B cell (primary cell): Measurements from ENCODE around the gene NEK11.

Experiments
- EZH2 ChIP-seq: IDR thresholded peaks from 2 replicates; pipeline ENCODE4 v1.6.1; 2012; ENCODE audit warnings: borderline replicate concordance, low read depth, mild to moderate bottlenecking, moderate library complexity, low read length; ENCODE audit not compliant: insufficient read depth, poor library complexity, severe bottlenecking
- TF ChIP-seq, protein P1 (sequence below): fragments of 200-600 bp; IDR thresholded peaks from one replicate; pipeline ENCODE4 v1.8.0; 2022; ENCODE audit warnings: antibody characterized with exemption, mild to moderate bottlenecking

DNA sequence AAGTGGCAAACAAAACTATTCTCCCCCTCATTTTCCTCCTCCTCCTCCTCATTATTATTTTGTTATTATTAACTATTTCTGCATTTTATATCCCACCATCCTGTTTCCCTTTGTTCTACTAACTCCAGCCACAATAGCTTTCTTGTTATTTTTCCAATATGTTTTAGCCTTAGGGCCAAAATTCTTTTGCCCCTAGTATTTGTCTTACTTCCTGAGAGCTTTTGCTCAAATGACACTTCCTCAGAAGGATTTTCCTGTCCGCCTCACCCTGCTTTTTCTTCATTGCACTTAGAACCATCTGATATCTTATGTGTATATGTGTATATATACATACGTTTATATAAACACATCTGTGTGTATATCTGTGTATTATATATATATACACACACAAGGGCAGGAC, 322.2 kb downstream of the NEK11 start:
- TF ChIP-seq, protein P1, sequence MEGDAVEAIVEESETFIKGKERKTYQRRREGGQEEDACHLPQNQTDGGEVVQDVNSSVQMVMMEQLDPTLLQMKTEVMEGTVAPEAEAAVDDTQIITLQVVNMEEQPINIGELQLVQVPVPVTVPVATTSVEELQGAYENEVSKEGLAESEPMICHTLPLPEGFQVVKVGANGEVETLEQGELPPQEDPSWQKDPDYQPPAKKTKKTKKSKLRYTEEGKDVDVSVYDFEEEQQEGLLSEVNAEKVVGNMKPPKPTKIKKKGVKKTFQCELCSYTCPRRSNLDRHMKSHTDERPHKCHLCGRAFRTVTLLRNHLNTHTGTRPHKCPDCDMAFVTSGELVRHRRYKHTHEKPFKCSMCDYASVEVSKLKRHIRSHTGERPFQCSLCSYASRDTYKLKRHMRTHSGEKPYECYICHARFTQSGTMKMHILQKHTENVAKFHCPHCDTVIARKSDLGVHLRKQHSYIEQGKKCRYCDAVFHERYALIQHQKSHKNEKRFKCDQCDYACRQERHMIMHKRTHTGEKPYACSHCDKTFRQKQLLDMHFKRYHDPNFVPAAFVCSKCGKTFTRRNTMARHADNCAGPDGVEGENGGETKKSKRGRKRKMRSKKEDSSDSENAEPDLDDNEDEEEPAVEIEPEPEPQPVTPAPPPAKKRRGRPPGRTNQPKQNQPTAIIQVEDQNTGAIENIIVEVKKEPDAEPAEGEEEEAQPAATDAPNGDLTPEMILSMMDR: no peak
- no peak for TF ChIP-seq EZH2
